Left kidney (tissue), 2 donors: ENCODE data around the gene FRS3. TPM values are rescaled to one million over a fixed set of nuclear protein-coding genes. Genes with fewer than 3 reads are reported as not detected.

Source experiments
- DNase-seq: peaks from one replicate; pipeline ENCODE4 v3.0.0-alpha.2; 2013
- polyA plus RNA-seq: library from polyadenylated mRNA; unstranded; fragments of 120-200 nt; gene quantifications from one replicate; pipeline ENCODE4 v1.2.1, GENCODE V29; 2013; ENCODE audit not compliant: insufficient read length

The FRS3 gene
- polyA plus RNA-seq, 1 donor, result 5.0 TPM

DNA sequence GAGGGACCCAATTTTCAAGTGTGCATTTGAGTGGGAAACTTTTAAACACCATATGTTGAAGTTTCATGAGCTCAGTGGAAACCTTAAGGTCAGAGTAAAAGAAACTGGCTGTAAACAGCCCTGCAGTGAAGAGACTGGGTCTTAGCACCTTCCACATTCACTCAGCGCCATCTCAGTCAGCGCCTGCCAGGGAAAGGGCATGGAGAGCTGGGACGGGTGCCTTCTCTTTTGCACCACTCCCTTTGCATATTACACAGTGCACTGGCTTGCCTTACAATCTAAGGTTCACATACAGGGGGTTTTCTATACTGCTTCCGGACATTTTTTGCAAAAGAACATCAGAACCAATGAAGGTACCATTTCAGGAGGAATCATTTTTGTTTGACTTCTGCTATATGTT is 12.3 kb upstream of the FRS3 start:
- no peak for DNase-seq

DNA sequence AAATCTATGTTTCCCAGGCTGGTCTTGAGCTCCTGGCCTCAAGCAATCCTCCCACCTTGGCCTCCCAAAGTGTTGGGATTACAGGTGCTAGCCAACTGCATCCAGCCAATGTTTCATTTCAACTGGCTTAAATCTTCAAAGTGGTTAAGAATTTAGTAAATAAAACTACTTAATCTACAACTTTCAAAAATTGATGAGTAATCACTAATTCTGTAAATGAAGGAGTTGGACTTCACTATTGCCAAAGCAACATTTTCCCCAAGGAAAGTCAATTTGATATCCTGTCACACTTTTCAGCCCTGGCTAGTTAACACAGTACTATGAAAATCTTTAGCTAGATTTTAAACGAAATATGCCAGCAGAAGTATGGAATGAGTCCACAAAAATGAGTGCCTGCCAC is 11.6 kb upstream of the FRS3 start:
- no peak for DNase-seq

DNA sequence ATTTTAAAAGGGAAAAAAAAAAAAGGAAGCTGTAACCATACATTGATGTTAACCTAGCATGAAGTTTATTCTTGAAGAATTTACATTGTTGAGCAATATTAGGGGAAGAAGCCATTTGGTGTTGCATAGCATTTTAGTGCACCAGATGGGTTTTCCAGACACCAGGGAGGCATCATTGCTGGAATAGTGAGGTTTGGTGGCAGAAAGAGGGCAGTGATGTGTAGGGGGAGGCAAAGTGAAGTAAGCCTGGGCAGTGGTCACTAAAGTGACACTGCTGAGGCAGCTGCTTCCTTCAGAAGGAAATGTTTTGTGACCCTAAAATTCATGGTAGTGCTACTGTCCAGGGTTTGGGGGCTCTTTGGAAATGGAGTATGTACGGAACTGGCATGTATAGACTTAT is 10.3 kb upstream of the FRS3 start:
- no peak for DNase-seq

DNA sequence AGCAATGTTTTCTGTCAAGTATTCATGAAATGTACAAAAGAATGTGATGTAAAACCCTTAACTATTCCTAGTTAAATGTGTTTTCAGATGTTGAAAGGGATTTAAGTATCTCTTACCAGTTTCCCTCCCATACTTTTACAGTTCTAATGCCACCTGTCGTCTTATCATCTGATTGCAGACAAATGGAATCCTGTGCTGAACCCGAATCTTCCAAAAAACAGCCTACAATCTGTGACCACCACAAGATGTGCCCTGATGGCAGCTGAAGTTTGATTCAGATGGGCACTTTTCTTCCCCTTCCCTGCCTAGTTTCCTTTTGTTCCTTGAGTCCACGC is 9.7 kb upstream of the FRS3 start:
- no peak for DNase-seq

DNA sequence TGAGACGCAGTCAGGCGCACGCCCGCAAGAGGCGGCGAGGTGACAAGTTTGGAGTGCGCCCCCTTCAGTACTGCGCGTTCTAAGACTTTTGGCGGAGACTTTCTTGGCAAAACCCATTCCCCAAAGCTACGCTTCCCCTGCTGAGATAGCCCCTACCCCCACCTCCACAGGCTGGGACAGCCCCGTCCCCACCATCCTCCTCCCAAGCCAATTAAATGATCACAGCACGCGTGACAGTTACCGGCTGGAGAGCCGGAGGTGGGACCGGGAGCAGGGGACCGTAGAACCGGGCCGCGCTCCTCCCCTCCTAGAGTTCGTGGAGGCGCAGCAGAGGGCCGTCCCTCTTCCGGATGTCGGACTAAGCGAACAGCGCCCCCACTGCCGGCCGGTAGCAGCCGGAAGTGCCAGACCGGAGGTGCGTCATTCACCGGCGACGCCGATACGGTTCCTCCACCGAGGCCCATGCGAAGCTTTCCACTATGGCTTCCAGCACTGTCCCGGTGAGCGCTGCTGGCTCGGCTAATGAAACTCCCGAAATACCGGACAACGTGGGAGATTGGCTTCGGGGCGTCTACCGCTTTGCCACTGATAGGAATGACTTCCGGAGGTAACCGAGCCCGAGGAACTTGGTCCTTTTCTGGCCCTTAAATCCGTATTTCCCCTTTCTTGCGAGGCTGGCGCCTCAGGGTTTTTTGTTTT is 7.7 kb upstream of the FRS3 start, which contains the start of gene TOMM6:
Gene TOMM6, plus strand, starts transcription at position 476 of the 699 bp plus-strand sequence. Its CDS starts 4 bp downstream, at position 480.
- DNase-seq, result peak; percentile 94

DNA sequence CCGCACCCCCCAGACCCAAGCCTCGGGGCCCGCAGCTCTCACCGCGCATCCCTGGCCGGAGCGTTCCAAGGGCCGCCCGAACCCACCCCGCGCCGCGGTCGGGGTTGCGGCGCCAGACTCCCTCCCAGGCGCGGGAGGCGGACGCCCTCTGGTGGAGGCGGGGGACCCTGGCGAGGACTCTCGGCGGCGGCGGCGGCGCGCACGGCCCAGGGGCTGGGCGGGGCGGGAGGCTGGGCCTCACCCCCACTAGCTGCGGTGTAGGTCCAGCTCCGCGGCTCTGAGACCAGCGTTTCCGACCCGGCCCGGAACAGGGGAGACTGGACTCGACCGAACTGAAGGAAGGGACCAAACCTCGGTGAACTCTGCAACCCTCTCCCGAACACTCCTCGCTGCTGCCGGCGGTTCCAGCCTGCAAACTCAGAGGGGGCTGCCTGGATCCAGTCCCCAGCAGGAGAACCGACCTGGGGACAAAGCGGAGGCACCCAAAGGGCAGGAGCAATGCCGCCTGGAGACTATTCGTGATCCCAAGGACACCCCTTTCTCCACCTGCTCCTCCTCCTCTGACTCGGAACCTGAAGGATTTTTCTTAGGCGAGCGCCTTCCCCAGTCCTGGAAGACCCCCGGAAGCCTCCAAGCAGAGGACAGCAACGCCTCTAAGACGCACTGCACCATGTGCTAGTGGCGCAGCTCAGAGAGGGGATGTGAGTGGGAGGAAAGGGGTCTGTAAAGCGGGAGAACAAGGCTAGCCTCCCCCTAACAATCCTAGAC is 6.9 kb upstream of the FRS3 start:
- peak; percentile 89 for DNase-seq

DNA sequence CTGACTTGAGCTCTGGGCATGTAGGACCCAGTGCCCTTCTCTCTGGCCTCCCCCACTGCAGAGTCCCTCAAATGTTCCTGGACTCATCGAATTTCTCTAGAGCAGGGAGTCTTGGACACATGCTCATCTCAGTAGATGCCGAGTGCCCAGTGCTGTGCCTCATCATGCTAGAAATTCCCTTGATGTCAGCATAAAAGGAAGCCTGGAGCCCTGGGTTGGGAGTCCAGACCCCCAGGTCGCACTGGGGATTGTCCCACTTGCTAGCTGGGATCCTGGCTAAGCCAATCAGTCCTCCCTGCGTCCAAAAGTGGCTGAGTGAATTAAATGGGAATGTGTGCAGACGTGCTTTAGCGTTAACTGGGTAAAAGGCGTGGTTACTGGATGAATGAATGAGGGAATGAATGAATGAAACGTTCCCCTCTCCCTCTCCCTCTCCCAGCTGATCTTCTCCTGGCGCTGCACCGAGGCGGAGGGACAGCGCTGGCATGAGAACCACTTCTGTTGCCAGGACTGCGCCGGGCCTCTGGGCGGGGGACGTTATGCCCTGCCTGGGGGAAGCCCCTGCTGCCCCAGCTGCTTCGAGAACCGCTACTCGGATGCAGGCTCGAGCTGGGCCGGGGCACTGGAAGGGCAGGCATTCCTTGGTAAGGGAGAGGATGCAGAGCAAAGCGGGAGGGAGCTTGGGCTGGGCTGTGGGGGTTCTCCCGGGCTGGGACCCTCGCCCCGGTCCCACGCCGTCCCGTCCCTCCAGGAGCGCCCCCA is 6.2 kb upstream of the FRS3 start:
- DNase-seq, result peak; percentile 27

DNA sequence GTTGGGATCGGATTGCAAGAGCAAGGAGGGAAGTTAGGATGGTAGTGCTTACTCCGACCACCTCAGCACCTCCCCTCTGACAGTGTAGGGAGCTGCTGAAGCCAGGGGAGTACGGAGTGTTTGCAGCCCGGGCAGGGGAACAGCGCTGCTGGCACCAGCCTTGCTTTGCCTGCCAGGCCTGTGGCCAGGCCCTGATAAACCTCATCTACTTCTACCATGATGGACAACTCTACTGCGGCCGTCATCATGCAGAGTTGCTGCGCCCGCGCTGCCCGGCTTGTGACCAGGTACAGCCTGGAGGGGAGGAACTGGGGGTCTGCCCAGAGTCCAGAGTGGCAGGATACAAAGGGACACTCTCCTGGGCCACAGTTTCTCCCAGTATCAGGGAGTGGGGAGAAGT is 5.6 kb upstream of the FRS3 start:
- no peak for DNase-seq

DNA sequence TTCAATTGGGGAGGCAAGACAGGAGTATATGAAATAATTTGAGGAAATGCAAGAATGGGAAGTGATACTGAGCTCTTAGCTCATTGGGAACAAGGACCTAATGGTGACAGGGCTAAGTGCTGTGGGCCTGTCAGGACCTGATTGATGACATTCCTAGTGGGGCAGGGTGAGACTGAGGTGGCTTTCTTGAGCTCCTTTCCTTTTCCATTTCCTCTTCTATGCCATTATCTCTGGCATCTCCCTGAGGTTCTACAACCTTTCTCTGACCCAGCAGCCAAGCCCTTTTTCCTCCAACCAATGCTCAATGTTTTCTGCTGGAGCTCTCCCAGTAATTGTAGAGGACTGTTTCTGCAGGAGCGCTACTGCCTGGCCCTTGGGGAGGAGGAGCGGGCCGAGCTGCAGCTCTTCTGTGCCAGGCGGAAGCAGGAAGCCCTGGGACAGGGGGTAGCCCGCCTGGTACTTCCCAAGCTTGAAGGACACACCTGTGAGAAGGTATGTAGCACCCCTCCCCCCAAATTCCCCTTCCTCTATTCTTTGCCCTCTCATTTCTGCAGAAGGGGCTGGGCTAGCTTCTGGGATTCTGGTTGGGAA is 5.0 kb upstream of the FRS3 start:
- no peak for DNase-seq

DNA sequence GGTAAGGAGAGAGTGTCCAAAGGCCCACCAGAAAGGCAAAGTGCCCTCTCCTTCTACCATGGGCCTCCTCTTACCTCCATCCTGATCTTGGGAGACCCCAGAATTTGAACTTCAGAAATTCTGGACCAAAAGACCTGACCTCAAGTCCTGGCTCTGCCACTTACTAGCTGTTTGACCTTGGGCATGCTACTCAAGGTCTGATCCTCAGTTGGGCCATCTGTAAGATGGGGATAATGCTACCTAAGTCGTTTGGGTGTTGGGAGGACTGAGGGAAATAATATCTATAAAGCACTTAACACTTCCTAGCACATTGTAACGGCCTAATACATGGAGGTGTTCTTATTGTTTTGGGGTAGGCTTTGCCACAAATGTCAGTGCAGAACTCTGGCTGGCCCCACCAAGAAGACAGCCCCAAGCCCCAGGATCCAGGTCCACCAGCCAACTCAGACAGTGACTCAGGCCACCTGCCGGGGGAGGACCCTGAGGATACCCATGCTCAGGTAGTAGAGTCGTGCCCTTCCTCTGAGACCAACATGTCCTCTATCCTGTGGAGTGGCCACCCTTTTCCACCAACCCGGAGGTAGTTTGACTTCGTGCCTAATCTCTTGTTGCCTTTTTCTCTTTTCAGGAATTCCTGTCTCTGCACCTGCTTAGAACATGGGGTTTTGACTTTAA is 3.5 kb upstream of the FRS3 start:
- DNase-seq, result no peak

DNA sequence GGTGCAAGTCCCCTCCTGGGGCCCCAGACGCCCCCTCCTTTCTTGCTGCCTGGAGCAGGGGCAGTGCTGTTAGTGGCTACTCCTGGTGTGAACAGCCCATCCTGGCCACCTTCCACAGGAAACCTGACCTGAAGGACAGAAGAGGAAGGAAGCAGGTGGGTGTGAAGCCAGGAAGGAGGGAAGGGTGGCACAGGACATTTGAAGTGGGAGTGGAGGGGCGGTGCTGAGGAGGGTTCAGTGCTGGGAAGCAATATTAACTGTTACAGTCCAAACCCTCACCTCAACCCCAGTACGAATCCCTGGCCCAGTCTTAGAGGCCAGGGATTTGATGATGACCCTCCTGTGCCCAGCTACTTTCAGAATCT is 1.6 kb upstream of the FRS3 start:
- DNase-seq, result no peak

DNA sequence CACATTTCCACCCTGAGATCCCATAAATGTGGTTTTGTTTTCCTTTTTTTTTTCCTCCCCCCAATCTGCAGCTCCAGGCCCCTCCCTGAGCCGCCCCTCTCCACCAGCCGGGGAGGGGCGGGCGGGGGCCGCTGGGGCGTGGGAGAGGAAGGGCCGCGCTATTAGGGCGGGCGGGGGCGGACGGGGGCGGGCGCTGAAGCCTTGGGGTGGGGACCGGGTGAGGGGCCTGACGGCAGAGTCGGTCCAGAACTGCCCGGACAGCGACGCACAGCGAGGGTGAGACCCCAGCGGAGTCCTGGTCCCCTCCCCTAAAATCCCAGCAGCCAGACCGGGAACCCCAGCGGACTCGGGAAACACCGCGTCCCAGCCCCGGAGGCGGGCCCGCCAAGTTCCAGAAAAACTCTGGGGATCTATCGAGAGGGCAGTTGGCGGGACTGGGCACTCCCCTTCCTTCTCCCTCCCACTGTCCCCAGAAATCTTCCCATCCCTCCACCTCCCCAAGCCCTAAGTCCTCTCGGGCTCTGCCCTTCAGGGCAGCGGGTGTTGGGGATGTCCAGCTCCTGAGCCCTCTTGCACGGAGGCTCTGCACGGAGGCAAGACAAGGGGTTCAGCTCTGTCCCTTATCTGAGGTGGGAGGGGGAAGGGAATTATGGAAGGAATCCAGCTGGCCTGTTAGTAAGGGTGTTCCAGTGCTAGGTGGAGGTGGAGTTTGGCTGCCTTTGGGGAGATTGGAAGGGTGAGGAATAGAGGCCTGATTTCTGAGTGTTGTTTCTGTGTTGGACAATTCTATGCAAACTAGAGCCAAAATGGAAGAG is 1.1 kb upstream of the FRS3 start, which contains the start of gene PRICKLE4:
Gene PRICKLE4, plus strand, starts transcription at position 232 of the 815 bp plus-strand sequence. CDS start 2,692 bp downstream, outside the sequence.
- no peak for DNase-seq

DNA sequence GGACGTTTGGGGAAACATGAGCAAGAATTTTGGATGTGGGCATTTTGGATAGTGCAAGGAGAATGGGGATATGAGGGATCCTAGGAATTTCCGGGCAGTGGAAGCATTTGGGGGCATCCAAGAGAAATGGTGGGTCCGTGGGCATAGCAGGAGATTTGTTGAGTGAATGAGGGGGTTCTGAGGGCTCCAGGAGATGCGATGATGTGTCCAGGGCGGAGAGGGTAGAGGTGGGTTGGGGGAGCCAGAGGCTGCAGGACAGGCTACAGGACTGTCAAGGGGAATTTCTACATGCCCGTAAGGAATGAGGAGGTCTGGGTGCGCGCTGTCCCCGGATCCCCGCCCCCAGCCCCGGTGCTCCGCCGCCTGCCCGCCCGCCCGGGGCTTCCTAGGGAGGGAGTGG is 364 bp downstream of the FRS3 start:
- no peak for DNase-seq

DNA sequence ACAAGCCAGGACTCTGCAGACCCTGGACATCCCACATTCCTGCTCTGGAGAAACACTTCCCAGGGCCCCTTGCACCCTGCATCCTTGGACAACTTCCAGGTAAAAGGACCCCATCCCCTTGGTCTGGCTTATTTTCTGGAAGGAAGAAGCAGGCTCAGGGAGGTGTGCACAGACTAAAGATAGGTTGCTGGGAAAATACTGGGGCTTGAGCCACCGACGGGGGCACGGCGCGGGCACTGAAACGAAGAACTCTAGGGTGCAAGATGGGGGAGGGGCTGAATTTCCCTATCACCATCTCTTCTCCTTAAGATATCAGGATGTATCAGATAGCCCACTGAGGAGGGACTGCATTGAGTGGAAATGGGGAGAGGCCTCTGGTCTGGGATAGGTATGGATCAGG is 805 bp downstream of the FRS3 start:
- DNase-seq, result no peak

DNA sequence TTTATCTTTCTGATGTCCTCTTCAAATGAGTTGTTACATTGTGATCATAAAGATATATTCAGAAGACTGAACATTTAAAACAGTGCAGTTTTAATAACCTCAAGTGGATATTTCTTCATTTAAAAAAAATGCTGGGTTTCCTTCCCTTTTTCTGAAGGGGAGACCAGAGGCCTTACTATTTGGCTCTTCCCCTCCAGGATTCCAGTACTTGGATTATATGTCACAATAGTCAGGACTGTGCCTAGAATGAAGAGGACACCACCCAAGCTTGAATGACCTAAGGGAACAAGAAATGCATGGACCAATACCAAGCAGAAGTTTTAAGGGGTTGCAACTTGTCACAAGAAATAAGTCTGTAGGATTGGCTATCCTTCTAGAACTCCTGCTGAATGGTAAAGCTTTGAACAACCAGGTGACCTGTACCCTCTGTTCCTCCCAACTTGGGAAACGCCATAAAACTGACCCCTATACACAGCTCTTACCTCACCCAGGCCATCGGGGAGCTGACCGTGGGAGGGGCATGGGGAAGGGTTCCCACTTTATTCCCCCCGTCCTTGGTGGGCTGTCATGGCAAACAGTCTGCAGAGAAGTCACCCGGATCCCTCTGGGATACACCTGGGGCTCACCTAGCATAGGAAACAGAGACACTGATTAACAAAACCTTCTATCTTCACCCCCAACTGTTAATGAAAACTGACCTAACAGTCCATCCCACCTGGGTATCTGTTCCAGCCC is 2.0 kb downstream of the FRS3 start:
- no peak for DNase-seq

DNA sequence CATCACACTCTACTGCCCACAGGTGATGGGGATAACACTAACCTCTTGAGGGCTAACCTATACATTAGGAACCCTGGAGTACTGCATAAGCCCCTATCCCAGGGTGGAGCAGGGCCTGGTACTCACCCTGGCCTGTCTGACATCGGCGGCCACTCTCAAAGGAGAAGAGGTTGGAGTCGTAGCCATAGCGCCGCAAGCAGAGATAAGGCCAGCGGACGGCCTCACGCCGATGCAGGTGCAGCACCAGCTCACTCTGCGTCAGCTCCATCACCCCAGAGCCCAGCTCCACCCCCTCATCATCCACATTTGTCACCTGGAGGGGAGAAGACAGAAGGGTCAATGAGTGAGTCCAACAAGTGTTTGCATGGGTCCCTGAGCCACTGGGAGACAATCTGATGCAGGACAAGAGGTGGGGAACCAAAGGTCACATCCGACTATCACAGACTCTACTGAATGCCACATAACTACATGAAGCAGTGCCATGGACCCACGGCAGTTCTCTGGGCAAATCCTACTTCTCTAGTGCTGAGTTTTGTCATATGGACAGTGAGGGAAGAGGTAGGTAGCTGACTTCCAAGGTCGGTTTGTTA is 4.3 kb downstream of the FRS3 start:
- DNase-seq, result no peak

DNA sequence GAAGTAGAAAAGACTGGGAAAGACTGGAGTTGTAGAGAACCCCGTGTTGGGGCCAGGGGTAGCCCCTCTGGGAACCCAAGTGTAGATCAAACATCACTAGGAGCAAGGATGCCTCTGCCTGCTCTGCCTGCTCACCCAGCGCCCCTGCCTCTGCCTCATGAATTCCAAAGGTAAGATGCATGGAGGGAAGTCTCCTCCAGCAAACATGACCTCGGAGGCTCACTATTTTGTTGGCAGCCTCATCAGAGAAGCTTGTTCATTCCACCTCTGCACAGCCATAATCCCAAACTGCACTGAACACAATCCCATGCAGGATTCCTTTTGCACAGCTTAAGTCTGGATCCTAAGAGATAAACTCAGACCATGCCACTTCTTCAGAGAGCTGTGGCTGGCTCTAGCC is 4.9 kb downstream of the FRS3 start:
- DNase-seq, result no peak

DNA sequence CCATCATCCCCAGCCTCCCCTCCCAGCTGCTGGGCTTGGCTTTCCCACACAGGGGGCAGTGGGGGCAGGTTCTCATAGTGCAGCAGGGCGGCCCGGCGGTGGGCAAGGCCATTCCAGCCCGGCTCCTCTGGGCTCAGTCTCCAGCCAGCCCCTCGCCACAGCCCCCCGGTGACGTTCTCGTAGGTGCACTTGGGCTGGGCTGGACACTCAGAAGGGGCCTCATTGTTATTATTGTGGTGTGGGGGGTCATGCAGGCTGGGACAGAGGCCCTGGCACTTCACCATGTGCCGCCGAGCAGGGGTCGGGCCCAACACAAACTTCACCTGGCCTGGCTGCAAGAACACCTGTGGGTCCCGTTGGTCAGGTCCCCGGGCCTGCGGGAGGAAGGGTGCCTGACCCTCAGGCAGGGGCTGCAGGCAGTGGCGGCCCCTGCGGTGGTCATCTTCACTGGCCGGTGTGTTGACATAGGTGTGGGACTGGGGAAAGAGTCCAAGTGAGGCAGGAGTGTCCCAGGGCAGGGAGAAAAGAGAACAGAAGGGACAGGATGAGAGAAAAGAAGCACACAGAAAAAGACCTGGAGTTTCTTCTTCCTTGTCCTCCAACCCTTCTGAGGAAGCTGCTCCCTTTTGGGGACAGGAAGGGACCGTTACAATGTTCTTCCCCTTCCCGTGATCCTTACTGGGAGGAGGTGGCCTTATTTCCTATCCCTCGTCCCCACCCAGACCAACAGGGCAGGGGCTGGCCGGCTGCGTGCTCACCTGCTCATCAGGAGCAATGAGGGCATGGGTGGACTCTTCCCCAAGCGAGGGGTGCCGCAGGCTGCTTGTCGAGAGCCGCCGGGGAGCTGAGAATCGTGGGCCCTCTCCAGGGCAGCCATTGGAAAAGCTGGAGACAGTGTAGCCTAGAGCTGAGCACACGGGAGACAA is 8.4 kb downstream of the FRS3 start:
- no peak for DNase-seq
